HG02973 (cell line): Measurements from ENCODE around the gene ZNF672.

Experiments
- ATAC-seq: cut with Tn5 transposase; IDR thresholded peaks from one replicate; pipeline ENCODE4 v1.9.1; 2021; ENCODE audit warnings: moderate library complexity; ENCODE audit not compliant: unreplicated experiment

Gene ZNF672

GRCh38 chr1:248831842-248832241 lies 6.2 kb upstream of the ZNF672 start:
- no peak for ATAC-seq

- no peak for ATAC-seq
These were observed 3.6 kb upstream of the ZNF672 start for GRCh38 chr1:248834343-248834940.

GRCh38 chr1:248837045-248837780 lies 811 bp upstream of the ZNF672 start:
- ATAC-seq, result no peak

- peak; percentile 70 for ATAC-seq
These were observed 538 bp downstream of the ZNF672 start for GRCh38 chr1:248838357-248839167.

GRCh38 chr1:248839168-248839555 lies 1.1 kb downstream of the ZNF672 start:
- no peak for ATAC-seq

GRCh38 chr1:248840946-248841345 lies 2.9 kb downstream of the ZNF672 start:
- ATAC-seq, result no peak

GRCh38 chr1:248841702-248842395 lies 3.8 kb downstream of the ZNF672 start:
- ATAC-seq, result no peak

- ATAC-seq, result no peak
These were observed 4.8 kb downstream of the ZNF672 start for GRCh38 chr1:248842781-248843331.

- ATAC-seq, result no peak
These were observed 5.7 kb downstream of the ZNF672 start for GRCh38 chr1:248843687-248844086.

GRCh38 chr1:248844526-248844925 lies 6.5 kb downstream of the ZNF672 start:
- no peak for ATAC-seq

- no peak for ATAC-seq
These were observed 9.3 kb downstream of the ZNF672 start for GRCh38 chr1:248847181-248847955.

GRCh38 chr1:248847956-248848561 lies 10.0 kb downstream of the ZNF672 start:
- ATAC-seq, result no peak

GRCh38 chr1:248848602-248849001 lies 10.6 kb downstream of the ZNF672 start:
- no peak for ATAC-seq

GRCh38 chr1:248849152-248849551 lies 11.1 kb downstream of the ZNF672 start:
- no peak for ATAC-seq

GRCh38 chr1:248849637-248850036 lies 11.6 kb downstream of the ZNF672 start:
- no peak for ATAC-seq

- no peak for ATAC-seq
These were observed 12.1 kb downstream of the ZNF672 start for GRCh38 chr1:248850124-248850523.

GRCh38 chr1:248850536-248851251 lies 12.7 kb downstream of the ZNF672 start:
- ATAC-seq, result no peak

- ATAC-seq, result no peak
These were observed 13.4 kb downstream of the ZNF672 start for GRCh38 chr1:248851390-248851789.
